Omental fat pad (tissue), 4 donors: Measurements from ENCODE around the gene MYCN. TPM values are rescaled to one million over a fixed set of nuclear protein-coding genes. Genes with fewer than 3 reads are reported as not detected.

Experiments used
- ATAC-seq: fragments of 150-250 bp; one replicate; pipeline ENCODE4 v1.9.1; 2016; ENCODE audit warnings: mild to moderate bottlenecking, moderate library complexity; ENCODE audit not compliant: low FRiP score
- DNase-seq: peaks from one replicate; pipeline ENCODE4 v3.0.0-alpha.2; 2019; ENCODE audit warnings: low spot score
- CTCF ChIP-seq, 3 donors: fragments of 450-650 bp; IDR thresholded peaks; one replicate each; pipeline ENCODE4 v1.5.1; 2016 to 2017; ENCODE audit warnings: antibody characterized with exemption in 3 of 3, mild to moderate bottlenecking in 3 of 3, moderate library complexity in 2 of 3
- total RNA-seq, 4 donors: library from RNA; depleted of rRNA; stranded (reverse); fragments of >200 nt; gene quantifications; one replicate each; pipeline ENCODE4 v1.1.0, GENCODE V29; 2016

Gene MYCN
- total RNA-seq, 4 donors from 2014 or later: 0.19 to 0.47 TPM; not detected in 2

GRCh38 chr2:15982285-15983044, 42.1 kb downstream of the MYCN start:
- TF ChIP-seq CTCF (IDR thresholded peaks at IDR 0.05): no peak
- ATAC-seq (no peak), DNase-seq (no peak)

GRCh38 chr2:15983496-15983895, 43.1 kb downstream of the MYCN start:
- no peak for TF ChIP-seq CTCF (IDR thresholded peaks at IDR 0.05)
- no peak for ATAC-seq
- no peak for DNase-seq

- TF ChIP-seq CTCF (IDR thresholded peaks at IDR 0.05): no peak
- ATAC-seq (no peak), DNase-seq (no peak)
Measured at GRCh38 chr2:15984368-15985255, 44.3 kb downstream of the MYCN start.

- ATAC-seq: no peak
Measured at GRCh38 chr2:15985531-15985930, 45.2 kb downstream of the MYCN start.

GRCh38 chr2:15986068-15986560, 45.8 kb downstream of the MYCN start:
- no peak for TF ChIP-seq CTCF (IDR thresholded peaks at IDR 0.05)
- ATAC-seq (no peak), DNase-seq (no peak)

More at GRCh38 chr2:15985531-15985930, 45.2 kb downstream of the MYCN start:
- DNase-seq: no peak
- TF ChIP-seq CTCF (IDR thresholded peaks at IDR 0.05): no peak

GRCh38 chr2:15986644-15987043, 46.3 kb downstream of the MYCN start:
- no peak for TF ChIP-seq CTCF (IDR thresholded peaks at IDR 0.05)
- ATAC-seq: no peak
- DNase-seq: no peak
